GM18502 (cell line): ENCODE results near the gene PIWIL4.

Experiments
- ATAC-seq: cut with Tn5 transposase; IDR thresholded peaks from one replicate; pipeline ENCODE4 v1.9.1; 2021; ENCODE audit warnings: mild to moderate bottlenecking; ENCODE audit not compliant: unreplicated experiment, poor library complexity

PIWIL4 gene

DNA sequence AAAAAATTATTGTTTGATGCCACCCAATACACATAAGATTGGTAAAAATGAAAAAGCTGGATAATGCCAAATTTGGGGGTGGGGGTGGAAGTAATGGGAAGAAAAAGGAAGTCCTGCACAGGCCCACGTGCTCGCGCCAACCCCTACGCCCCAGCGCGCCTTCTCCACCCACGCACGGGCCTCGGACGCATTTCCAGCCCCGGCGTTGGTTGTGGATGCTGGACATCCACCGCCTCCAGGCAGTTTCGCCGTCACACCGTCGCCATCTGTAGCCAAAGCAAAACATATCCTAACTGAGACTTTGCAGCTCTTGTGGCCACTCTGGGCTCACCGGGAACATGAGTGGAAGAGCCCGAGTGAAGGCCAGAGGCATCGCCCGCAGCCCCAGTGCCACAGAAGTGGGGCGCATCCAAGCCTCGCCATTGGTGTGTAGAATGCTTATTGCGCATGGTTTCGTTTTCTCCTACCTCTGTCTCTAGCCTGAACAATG is at the start of gene PIWIL4:
PIWIL4 (plus strand) TSS at position 188 of the 490 bp plus-strand sequence; CDS start at position 339, 151 bp downstream.
- ATAC-seq: no peak

GRCh38 chr11:94518300-94518699 is 48.9 kb upstream of the PIWIL4 start:
- ATAC-seq: no peak

DNA sequence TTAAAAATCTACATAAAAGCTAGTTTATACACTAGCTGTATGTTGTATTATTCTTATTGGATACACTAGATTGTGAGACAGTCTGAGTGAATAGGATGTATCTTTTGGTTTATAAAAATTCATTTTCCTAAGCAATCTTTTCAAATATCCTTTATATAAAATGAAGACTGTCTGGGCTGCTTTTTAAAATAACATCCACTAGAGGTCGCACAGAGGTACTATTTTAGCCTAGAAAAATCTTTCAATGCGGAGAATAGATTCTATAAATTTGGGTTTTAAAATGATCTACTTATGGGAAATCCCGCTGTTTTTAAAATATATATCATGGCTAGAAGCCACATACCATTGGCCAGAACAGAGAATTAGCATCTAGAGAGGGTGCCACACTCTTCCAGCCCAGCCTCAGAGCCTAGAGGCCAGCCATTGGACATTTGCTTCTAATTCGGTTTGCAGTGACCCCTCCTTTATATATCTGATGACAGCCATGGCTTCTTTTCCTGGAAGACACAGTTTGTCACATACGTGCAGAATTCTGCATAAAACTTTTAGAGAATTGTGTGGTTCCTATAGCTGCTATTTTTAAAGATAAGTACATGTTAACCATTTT is 47.6 kb upstream of the PIWIL4 start:
- ATAC-seq: peak; percentile 41

- ATAC-seq: peak; percentile 68
Observed at GRCh38 chr11:94521684-94522083, 45.5 kb upstream of the PIWIL4 start.

DNA sequence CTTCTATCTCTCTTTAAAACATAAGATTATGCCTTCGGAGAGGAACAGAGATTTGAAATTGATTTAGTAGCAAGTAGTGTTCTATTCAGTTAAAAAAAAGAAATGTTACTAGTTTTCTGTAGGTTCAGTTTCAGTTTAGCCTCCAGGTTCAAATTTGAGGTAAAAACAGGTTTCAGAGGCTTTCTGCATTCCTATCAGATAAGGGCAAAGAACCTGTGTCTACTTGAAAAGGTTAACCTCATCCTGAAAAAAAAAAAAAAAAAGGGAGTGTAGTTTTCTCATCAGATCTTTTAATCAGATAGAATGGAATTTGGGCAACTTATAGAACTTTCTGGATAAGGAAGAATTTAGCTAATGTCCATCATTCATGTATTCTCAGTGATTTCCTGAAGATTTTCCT is 42.8 kb upstream of the PIWIL4 start:
- ATAC-seq: no peak

- no peak for ATAC-seq
Observed at GRCh38 chr11:94525546-94526324, 41.4 kb upstream of the PIWIL4 start.

- no peak for ATAC-seq
Observed at GRCh38 chr11:94526645-94527438, 40.3 kb upstream of the PIWIL4 start.

DNA sequence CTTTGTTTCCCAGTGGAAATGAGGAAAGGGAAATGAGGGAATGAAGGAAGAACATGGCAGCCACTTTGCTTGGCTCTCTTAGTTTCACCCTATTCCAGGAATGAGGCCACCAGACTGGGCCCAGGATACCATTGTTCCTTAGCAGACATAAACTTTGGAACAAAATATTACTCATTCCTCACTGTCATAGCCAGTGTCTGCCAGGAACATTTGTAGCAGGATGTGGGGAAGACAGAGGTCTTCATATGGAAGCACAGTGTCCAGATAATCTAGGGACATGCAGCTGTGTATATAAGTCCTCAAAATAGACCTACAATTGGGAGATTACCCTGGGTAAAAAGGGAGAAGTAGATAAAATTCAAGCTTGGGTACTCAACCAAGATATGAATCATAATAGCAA is 38.6 kb upstream of the PIWIL4 start:
- ATAC-seq: no peak

- no peak for ATAC-seq
Observed at GRCh38 chr11:94532211-94532610, 35.0 kb upstream of the PIWIL4 start.

DNA sequence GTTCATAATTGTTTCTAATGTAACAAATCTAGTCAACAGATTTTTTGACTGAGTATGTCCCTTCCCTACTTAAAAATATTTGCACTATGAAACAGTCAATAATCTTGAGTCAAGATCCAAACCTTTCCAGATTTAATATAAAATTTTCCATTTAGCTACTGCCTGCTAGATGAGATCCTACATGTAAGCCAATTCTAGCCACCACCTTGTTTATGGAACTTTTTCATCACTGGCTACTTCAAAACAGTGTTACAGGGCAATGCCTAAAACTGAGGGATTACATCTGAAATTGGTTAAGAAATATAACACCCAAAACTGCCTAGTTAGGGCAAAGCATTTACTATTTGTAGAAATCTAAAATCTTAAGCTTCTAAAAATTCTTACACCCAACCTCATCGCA is 34.0 kb upstream of the PIWIL4 start:
- no peak for ATAC-seq

- no peak for ATAC-seq
Observed at GRCh38 chr11:94533696-94534630, 33.2 kb upstream of the PIWIL4 start.

DNA sequence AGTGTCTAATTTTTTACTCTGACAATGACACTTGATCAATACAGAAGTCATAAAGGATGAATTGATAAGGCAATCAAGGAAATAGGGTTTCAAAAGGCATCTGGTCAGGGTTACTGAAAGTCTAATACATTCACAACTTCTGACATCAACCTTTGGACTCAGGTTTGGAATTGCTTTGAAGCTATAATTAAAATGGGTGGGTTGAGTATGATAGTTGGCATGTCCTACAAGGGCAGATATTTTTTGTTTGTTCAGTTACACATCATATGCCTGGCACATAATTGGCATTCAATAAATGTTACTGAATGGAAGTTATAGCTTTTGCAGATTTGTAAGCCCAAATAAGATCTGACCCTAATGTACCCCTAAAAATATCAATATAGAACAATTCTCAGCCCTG is 30.8 kb upstream of the PIWIL4 start:
- ATAC-seq: no peak

GRCh38 chr11:94537031-94537600 is 30.1 kb upstream of the PIWIL4 start:
- no peak for ATAC-seq

GRCh38 chr11:94539420-94539819 is 27.7 kb upstream of the PIWIL4 start:
- ATAC-seq: no peak

DNA sequence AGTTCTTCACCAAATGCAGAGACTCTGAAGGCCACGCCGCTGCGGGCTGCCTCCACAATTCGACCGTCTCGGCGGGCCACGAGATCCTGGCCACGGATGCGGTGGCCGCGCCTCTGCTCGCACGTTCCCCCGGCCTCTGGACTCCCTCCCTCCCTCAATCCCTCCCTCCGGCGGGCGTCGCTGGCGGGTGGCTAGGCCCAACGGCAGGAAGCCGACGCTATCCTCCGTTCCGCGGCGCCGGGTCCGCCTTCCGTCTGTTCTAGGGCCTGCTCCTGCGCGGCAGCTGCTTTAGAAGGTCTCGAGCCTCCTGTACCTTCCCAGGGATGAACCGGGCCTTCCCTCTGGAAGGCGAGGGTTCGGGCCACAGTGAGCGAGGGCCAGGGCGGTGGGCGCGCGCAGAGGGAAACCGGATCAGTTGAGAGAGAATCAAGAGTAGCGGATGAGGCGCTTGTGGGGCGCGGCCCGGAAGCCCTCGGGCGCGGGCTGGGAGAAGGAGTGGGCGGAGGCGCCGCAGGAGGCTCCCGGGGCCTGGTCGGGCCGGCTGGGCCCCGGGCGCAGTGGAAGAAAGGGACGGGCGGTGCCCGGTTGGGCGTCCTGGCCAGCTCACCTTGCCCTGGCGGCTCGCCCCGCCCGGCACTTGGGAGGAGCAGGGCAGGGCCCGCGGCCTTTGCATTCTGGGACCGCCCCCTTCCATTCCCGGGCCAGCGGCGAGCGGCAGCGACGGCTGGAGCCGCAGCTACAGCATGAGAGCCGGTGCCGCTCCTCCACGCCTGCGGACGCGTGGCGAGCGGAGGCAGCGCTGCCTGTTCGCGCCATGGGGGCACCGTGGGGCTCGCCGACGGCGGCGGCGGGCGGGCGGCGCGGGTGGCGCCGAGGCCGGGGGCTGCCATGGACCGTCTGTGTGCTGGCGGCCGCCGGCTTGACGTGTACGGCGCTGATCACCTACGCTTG is 23.2 kb upstream of the PIWIL4 start, which contains the start of gene FUT4:
FUT4 (plus strand) TSS at position 227 of the 951 bp plus-strand sequence; CDS start at position 440, 213 bp downstream.
- peak; percentile 88 for ATAC-seq

DNA sequence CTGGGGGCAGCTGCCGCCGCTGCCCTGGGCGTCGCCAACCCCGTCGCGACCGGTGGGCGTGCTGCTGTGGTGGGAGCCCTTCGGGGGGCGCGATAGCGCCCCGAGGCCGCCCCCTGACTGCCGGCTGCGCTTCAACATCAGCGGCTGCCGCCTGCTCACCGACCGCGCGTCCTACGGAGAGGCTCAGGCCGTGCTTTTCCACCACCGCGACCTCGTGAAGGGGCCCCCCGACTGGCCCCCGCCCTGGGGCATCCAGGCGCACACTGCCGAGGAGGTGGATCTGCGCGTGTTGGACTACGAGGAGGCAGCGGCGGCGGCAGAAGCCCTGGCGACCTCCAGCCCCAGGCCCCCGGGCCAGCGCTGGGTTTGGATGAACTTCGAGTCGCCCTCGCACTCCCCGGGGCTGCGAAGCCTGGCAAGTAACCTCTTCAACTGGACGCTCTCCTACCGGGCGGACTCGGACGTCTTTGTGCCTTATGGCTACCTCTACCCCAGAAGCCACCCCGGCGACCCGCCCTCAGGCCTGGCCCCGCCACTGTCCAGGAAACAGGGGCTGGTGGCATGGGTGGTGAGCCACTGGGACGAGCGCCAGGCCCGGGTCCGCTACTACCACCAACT is 22.4 kb upstream of the PIWIL4 start:
- ATAC-seq: peak; percentile 2

- ATAC-seq: no peak
Observed at GRCh38 chr11:94545264-94546161, 21.7 kb upstream of the PIWIL4 start.
